Measurements from ENCODE around the gene WDR6. TPM values are rescaled to one million over a fixed set of nuclear protein-coding genes. Genes with fewer than 3 reads are reported as not detected.

WDR6 gene, protein sequence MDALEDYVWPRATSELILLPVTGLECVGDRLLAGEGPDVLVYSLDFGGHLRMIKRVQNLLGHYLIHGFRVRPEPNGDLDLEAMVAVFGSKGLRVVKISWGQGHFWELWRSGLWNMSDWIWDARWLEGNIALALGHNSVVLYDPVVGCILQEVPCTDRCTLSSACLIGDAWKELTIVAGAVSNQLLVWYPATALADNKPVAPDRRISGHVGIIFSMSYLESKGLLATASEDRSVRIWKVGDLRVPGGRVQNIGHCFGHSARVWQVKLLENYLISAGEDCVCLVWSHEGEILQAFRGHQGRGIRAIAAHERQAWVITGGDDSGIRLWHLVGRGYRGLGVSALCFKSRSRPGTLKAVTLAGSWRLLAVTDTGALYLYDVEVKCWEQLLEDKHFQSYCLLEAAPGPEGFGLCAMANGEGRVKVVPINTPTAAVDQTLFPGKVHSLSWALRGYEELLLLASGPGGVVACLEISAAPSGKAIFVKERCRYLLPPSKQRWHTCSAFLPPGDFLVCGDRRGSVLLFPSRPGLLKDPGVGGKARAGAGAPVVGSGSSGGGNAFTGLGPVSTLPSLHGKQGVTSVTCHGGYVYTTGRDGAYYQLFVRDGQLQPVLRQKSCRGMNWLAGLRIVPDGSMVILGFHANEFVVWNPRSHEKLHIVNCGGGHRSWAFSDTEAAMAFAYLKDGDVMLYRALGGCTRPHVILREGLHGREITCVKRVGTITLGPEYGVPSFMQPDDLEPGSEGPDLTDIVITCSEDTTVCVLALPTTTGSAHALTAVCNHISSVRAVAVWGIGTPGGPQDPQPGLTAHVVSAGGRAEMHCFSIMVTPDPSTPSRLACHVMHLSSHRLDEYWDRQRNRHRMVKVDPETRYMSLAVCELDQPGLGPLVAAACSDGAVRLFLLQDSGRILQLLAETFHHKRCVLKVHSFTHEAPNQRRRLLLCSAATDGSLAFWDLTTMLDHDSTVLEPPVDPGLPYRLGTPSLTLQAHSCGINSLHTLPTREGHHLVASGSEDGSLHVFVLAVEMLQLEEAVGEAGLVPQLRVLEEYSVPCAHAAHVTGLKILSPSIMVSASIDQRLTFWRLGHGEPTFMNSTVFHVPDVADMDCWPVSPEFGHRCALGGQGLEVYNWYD
- total RNA-seq: 100 to 1,000 TPM in 1 of 4 donors, 10 to 100 TPM in 3; 77.2 to 101 (median 89.0) TPM

DNA sequence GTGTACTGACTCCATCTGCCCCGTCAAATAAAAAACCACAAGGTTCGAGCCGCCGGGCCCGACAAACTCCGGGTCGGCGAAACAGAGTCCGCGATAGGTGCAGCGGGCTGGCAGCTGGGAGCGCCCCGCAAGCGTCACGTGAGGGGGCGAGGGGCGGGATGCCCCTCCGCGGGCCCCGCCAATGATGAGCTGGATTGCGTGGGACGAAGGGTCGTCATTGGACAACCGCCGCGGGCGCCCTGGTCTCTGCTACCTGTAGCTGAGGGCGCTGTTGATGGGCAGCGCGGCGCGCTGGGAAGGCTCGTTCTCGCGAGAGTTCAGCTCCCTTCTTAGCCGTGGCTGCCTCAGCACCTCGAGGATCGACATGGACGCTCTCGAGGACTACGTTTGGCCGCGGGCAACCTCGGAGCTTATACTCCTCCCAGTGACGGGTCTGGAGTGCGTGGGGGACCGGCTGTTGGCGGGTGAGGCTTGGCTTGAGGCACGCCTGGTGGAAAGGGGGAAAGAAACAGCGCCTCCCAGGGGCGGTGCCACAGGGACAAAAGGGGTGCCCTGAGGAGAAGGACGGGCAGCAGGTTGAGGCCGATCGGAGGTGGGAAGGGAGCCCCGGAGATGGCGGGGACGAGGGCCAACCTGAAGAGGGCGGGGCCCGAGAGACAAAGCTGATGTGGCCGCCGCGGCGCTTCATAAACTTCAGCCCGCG lies at the start of gene WDR6:
Gene WDR6, plus strand, starts transcription at position 324 of the 703 bp plus-strand sequence. Its CDS starts 41 bp downstream, at position 365.
- intact Hi-C loops (cut with DNase I): loop anchor here (10.0 kb wide), 1 partner anchor 88 kb away; the partner anchor contains the start of gene QRICH1
- 2% methylated on average over 34 of the region's 65 CpGs for WGBS

DNA sequence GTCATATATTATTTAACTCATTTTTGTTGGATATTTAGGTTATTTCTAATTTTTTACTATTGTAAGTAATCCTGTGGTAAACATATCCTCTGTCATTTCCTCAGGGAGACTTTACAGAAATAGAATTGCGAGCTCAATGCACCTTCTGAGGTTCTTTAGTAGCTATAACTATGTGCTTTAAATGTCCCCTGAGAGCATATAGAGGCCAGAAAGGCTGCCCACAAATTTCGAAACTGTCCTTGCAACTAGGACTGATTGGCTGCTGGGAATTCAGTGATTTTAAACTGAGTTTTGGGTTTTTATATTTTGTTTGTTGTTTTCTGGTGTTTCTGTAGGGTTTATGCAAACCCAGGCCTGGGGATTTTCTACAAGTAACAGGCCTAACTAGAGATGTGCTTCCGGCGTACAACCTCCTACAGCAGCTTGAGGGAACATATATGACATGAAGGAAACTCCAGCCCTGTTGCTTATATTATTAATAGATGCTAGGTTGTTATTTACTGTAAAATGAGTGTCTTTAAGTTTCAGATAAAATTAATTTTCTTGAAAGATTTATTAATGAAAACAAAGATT lies 46.3 kb upstream of the WDR6 start:
- no peaks in the 10 kb centered on the region for H3K9me3 ChIP-seq
- peaks cover 14 to 63% (median 50%) of the 10 kb centered on the region in 4 donors for H3K36me3 ChIP-seq
- TF ChIP-seq, protein P1, sequence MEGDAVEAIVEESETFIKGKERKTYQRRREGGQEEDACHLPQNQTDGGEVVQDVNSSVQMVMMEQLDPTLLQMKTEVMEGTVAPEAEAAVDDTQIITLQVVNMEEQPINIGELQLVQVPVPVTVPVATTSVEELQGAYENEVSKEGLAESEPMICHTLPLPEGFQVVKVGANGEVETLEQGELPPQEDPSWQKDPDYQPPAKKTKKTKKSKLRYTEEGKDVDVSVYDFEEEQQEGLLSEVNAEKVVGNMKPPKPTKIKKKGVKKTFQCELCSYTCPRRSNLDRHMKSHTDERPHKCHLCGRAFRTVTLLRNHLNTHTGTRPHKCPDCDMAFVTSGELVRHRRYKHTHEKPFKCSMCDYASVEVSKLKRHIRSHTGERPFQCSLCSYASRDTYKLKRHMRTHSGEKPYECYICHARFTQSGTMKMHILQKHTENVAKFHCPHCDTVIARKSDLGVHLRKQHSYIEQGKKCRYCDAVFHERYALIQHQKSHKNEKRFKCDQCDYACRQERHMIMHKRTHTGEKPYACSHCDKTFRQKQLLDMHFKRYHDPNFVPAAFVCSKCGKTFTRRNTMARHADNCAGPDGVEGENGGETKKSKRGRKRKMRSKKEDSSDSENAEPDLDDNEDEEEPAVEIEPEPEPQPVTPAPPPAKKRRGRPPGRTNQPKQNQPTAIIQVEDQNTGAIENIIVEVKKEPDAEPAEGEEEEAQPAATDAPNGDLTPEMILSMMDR (IDR thresholded peaks at IDR 0.05): no peak
- TF ChIP-seq EP300 (IDR thresholded peaks at IDR 0.05): no peak
- no peak overlapping the region for H3K4me3 ChIP-seq
- H3K4me1 ChIP-seq: peaks cover 0 to 11% (median 0%) of the 10 kb centered on the region in 4 donors
- H3K27ac ChIP-seq (replicated peaks in 1 of 4): no peak overlapping the region
- 75% methylated on average over 4 of the region's 4 CpGs for WGBS
- H3K27me3 ChIP-seq: no peaks in the 10 kb centered on the region
- no peak for DNase-seq (ENCODE audit: extremely low spot score)
- intact Hi-C loops (cut with DNase I): no loop called here

More for the DNA sequence above, at the start of gene WDR6:
- Histone ChIP-seq H3K27me3 (no peaks in the 10 kb centered on the region), H3K27ac (replicated peaks in 1 of 4) (peak within 1 kb of the TSS; percentile 94 to 99 (median 94)), H3K36me3 (peaks cover 0 to 28% (median 12%) of the 10 kb centered on the region in 4 donors), H3K9me3 (no peaks in the 10 kb centered on the region), H3K4me3 (peak within 1 kb of the TSS; percentile 65 to 94 (median 78)), H3K4me1 (peaks cover 16 to 37% (median 30%) of the 10 kb centered on the region in 4 donors)
- TF ChIP-seq POLR2A (IDR thresholded peaks at IDR 0.05; ENCODE audit: low read depth) (no peak), POLR2AphosphoS5 (IDR thresholded peaks at IDR 0.05) (peak; percentile 90 to 94), EP300 (IDR thresholded peaks at IDR 0.05) (no peak)
- TF ChIP-seq, protein P1 (IDR thresholded peaks at IDR 0.05): peak; percentile 41 to 60 (median 41)
- peak; percentile 99 for DNase-seq (ENCODE audit: extremely low spot score)

DNA sequence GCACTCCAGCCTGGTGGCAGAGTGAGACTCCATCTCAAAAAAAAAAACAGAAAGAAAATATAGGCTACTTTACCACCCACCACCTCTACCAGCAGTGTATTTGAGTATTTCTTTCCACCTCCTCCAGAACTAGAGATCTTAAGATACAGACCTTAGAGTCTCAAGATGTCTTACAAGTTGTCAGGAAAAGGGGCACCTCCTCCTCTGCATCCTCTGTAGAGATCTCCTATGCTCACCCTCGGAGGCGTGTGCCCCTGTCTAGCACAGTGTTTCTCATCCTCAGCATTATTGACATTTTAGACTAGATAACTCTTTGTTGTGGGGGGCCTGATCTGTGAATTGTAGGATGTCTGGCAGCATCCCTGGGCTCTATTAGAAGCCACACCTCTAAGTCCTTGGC lies 44.9 kb upstream of the WDR6 start:
- Histone ChIP-seq H3K36me3 (peaks cover 21 to 76% (median 63%) of the 10 kb centered on the region in 4 donors), H3K4me1 (peaks cover 0 to 4% (median 0%) of the 10 kb centered on the region in 4 donors), H3K27ac (replicated peaks in 1 of 4) (no peak overlapping the region), H3K4me3 (no peak overlapping the region), H3K9me3 (no peaks in the 10 kb centered on the region), H3K27me3 (no peaks in the 10 kb centered on the region)
- no peak for TF ChIP-seq POLR2A (IDR thresholded peaks at IDR 0.05; ENCODE audit: low read depth)
- TF ChIP-seq POLR2AphosphoS5 (IDR thresholded peaks at IDR 0.05): no peak
- TF ChIP-seq, protein P1 (IDR thresholded peaks at IDR 0.05): no peak
- TF ChIP-seq EP300 (IDR thresholded peaks at IDR 0.05): no peak
- WGBS: 95% methylated on average over 2 of the region's 2 CpGs
- intact Hi-C loops (cut with DNase I): no loop called here
- no peak for DNase-seq (ENCODE audit: extremely low spot score)

DNA sequence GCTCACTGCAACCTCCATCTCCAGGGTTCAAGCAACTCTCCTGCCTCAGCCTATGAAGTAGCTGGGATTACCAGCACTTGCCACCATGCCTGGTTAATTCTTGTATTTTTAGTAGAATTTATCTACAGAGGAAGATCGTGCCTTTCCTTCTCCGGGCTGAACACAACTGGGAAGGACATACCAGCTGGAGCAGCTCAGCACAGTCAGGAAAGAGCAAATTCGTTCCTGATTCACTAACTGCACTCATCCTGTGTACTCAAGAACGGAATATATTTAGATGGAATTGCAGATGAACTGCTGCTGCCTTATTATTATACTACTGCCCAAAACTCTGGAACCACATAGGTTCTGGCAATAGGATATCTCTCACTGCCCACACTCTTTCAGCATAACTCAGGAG lies 44.3 kb upstream of the WDR6 start:
- Histone ChIP-seq H3K9me3 (no peaks in the 10 kb centered on the region), H3K27me3 (no peaks in the 10 kb centered on the region), H3K4me3 (no peak overlapping the region), H3K27ac (replicated peaks in 1 of 4) (no peak overlapping the region), H3K36me3 (peaks cover 23 to 76% (median 63%) of the 10 kb centered on the region in 4 donors), H3K4me1 (peaks cover 0 to 4% (median 0%) of the 10 kb centered on the region in 4 donors)
- intact Hi-C loops (cut with DNase I): no loop called here
- DNase-seq (ENCODE audit: extremely low spot score): no peak
- WGBS: 66% methylated on average over 4 of the region's 4 CpGs
- TF ChIP-seq POLR2AphosphoS5 (IDR thresholded peaks at IDR 0.05) (no peak), EP300 (IDR thresholded peaks at IDR 0.05) (no peak), POLR2A (IDR thresholded peaks at IDR 0.05; ENCODE audit: low read depth) (no peak)
- TF ChIP-seq, protein P1 (IDR thresholded peaks at IDR 0.05): no peak
